Heart left ventricle (tissue), 13 donors: Measurements from ENCODE around the gene BMP2K.

ENCODE experiments used
- CTCF ChIP-seq, 12 donors: fragments of 200-600 bp; sonication (generic) in 4 of 12; IDR thresholded peaks; one replicate each; pipeline versions ENCODE4 v1.5.0 to v1.8.0; 2018 to 2022; ENCODE audit warnings: antibody characterized with exemption in 12 of 12, mild to moderate bottlenecking in 5 of 12
- POLR2A ChIP-seq, 2 donors: fragments of 450-650 bp; IDR thresholded peaks; one replicate each; pipeline ENCODE4 v1.6.1; 2017; ENCODE audit warnings: antibody characterized with exemption in 2 of 2, mild to moderate bottlenecking in 2 of 2, moderate library complexity in 2 of 2
- donor health status: ischemic (EF 13 %, LVEDD 7.1; RV severe dilation, severe dysfunction).
- donor health status: DM: no; HTN: yes; CAD: no.
- donor health status: DM: no; HTN: no; CAD: no.
- donor health status: ischemic (EF 25% LVEDD 6.9; RV normal size, moderate dysfunction).
- donor health status: ischemic (EF 25% LVEDD 5.7; RV mildly dilated, moderate dysfunction).
- donor health status: ischemic (EF 35%, LVEDD 5.7; RV mildly dilated, moderate dysfunction).
- donor health status: nonischemic (EF 11% LVEDD 7.7; RV severe dilation, severe dysfunction).
- donor health status: DM: yes; HTN: yes; CAD: no.
- donor health status: PGD.
- donor health status: ischemic (EF 29% LVEDD 5.4; RV normal size, mild dysfunction).
- donor health status: nonischemic (EF 23%, LVEDD 6.1; RV moderate dilation, normal function).

- no peak for TF ChIP-seq CTCF (IDR thresholded peaks at IDR 0.05)
- no peak for TF ChIP-seq POLR2A (IDR thresholded peaks at IDR 0.05)
Observed at GRCh38 chr4:78876568-78877320, 100.6 kb downstream of the BMP2K start.
